Mesenchymal stem cell (in vitro differentiated cells and primary cell): Measurements from ENCODE around the gene LAMA5.

Experiments
- DNase-seq: peaks from one replicate; pipeline ENCODE4 v3.0.0-alpha.2; 2013
- H2AFZ ChIP-seq: one replicate; pipeline ENCODE4 v1.6.1; 2013; ENCODE audit warnings: low read depth, mild to moderate bottlenecking, control low read depth, inconsistent platforms, low read length, moderate library complexity
- H2AK5ac ChIP-seq: 2 replicates; pipeline ENCODE4 v1.6.1; 2013; ENCODE audit warnings: low read length, moderate library complexity, mild to moderate bottlenecking, inconsistent platforms; ENCODE audit not compliant: severe bottlenecking
- H2BK120ac ChIP-seq: one replicate; pipeline ENCODE4 v1.6.1; 2013; ENCODE audit warnings: low read depth, mild to moderate bottlenecking, inconsistent platforms, low read length, moderate library complexity
- H2BK12ac ChIP-seq, 2 experiments: one replicate each; pipeline ENCODE4 v1.6.1; 2013; ENCODE audit warnings: inconsistent platforms in 2 of 2, low read length in 2 of 2, mild to moderate bottlenecking in 2 of 2, moderate library complexity in 2 of 2, control low read depth in 1 of 2
- H2BK15ac ChIP-seq: one replicate; pipeline ENCODE4 v1.6.1; 2013; ENCODE audit warnings: mild to moderate bottlenecking, low read depth, inconsistent platforms; ENCODE audit not compliant: poor library complexity, severe bottlenecking
- H2BK5ac ChIP-seq: 2 replicates; pipeline ENCODE4 v1.6.1; 2013; ENCODE audit warnings: low read depth, mild to moderate bottlenecking, low read length, control low read depth, inconsistent platforms; ENCODE audit not compliant: poor library complexity, severe bottlenecking
- H3K14ac ChIP-seq, 2 experiments: one replicate each; pipeline ENCODE4 v1.6.1; 2013; ENCODE audit warnings: inconsistent platforms in 2 of 2, low read length in 2 of 2, control low read depth in 1 of 2, mild to moderate bottlenecking in 1 of 2, moderate library complexity in 1 of 2
- H3K18ac ChIP-seq, 2 experiments: one replicate each; pipeline ENCODE4 v1.6.1; 2013; ENCODE audit warnings: inconsistent platforms in 2 of 2, low read length in 2 of 2, control low read depth in 1 of 2, low read depth in 1 of 2, mild to moderate bottlenecking in 1 of 2
- H3K23ac ChIP-seq, 2 experiments: one replicate each; pipeline ENCODE4 v1.6.1; 2013; ENCODE audit warnings: inconsistent platforms in 2 of 2, low read length in 2 of 2, mild to moderate bottlenecking in 2 of 2, moderate library complexity in 2 of 2, control low read depth in 1 of 2
- H3K27ac ChIP-seq: 2 replicates; pipeline ENCODE4 v1.5.1; 2013; ENCODE audit warnings: mild to moderate bottlenecking, moderate library complexity, low read length, control low read depth, inconsistent platforms; ENCODE audit not compliant: poor library complexity, severe bottlenecking
- H3K27me3 ChIP-seq, 2 experiments: 2 replicates each; pipeline versions ENCODE4 v1.6.1 to v1.7.0; 2013; ENCODE audit warnings: low read length in 2 of 2, mild to moderate bottlenecking in 2 of 2, moderate library complexity in 2 of 2, control low read depth in 1 of 2, inconsistent platforms in 1 of 2; ENCODE audit not compliant: control insufficient read depth in 1 of 2, insufficient read depth in 1 of 2
- H3K36me3 ChIP-seq, 2 experiments: 2 replicates each; pipeline versions ENCODE4 v1.6.1 to v1.7.0; 2013; ENCODE audit warnings: low read length in 2 of 2, control low read depth in 1 of 2, inconsistent platforms in 1 of 2, low read depth in 1 of 2, mild to moderate bottlenecking in 1 of 2; ENCODE audit not compliant: insufficient read depth in 2 of 2, control insufficient read depth in 1 of 2
- H3K4ac ChIP-seq, 2 experiments: one replicate each; pipeline ENCODE4 v1.6.1; 2013; ENCODE audit warnings: inconsistent platforms in 2 of 2, low read length in 2 of 2, mild to moderate bottlenecking in 2 of 2, moderate library complexity in 2 of 2, control low read depth in 1 of 2, low read depth in 1 of 2
- H3K4me1 ChIP-seq: 2 replicates; pipeline ENCODE4 v1.6.1; 2013; ENCODE audit warnings: low read depth, low read length, control low read depth; ENCODE audit not compliant: control insufficient read depth, insufficient read depth
- H3K4me2 ChIP-seq: 2 replicates; pipeline ENCODE4 v1.6.1; 2013; ENCODE audit warnings: low read length, mild to moderate bottlenecking, inconsistent platforms; ENCODE audit not compliant: poor library complexity, severe bottlenecking
- H3K4me3 ChIP-seq, 2 experiments: 2 replicates each; pipeline versions ENCODE4 v1.5.1 to v1.7.0; 2013; ENCODE audit warnings: low read length in 2 of 2, mild to moderate bottlenecking in 2 of 2, control low read depth in 1 of 2, low read depth in 1 of 2; ENCODE audit not compliant: insufficient read depth in 1 of 2
- H3K79me1 ChIP-seq: replicated peaks from 2 replicates; pipeline ENCODE4 v1.6.1; 2013; ENCODE audit warnings: mild to moderate bottlenecking, control low read depth, low read length, inconsistent platforms; ENCODE audit not compliant: poor library complexity, severe bottlenecking
- H3K9ac ChIP-seq: 2 replicates; pipeline ENCODE4 v1.7.0; 2013; ENCODE audit warnings: mild to moderate bottlenecking, low read length, moderate library complexity
- H3K9me3 ChIP-seq: 2 replicates; pipeline ENCODE4 v1.7.0; 2013; ENCODE audit warnings: mild to moderate bottlenecking, low read length; ENCODE audit not compliant: control insufficient read depth
- H4K8ac ChIP-seq: one replicate; pipeline ENCODE4 v1.6.1; 2013; ENCODE audit warnings: inconsistent platforms, mild to moderate bottlenecking, low read length, moderate library complexity
- H4K91ac ChIP-seq: one replicate; pipeline ENCODE4 v1.6.1; 2013; ENCODE audit warnings: mild to moderate bottlenecking, low read length, inconsistent platforms
- WGBS: methylation state at CpG from one replicate; pipeline ENCODE4 v1.1.7; 2013; ENCODE audit warnings: mixed read lengths; 5-methylcytosine and 5-hydroxymethylcytosine counted together

The LAMA5 gene

GRCh38 chr20:62394248-62395245, 27.4 kb upstream of the LAMA5 start:
- no peak overlapping the region for H2AFZ ChIP-seq
- WGBS = 92% methylated on average over 43 of the region's 44 CpGs

GRCh38 chr20:62393830-62394229, 26.7 kb upstream of the LAMA5 start:
- Histone ChIP-seq H3K4me3 (no peak overlapping the region), H3K4ac (no peak overlapping the region), H3K27ac (no peak overlapping the region), H3K36me3 (peaks cover 53 to 96% of the 10 kb centered on the region in 2 experiments), H3K27me3 (no peaks in the 10 kb centered on the region), H2BK12ac (no peak overlapping the region), H2BK120ac (no peak overlapping the region), H2BK5ac (no peak overlapping the region), H4K8ac (no peak overlapping the region), H3K9me3 (no peaks in the 10 kb centered on the region), H2BK15ac (no peak overlapping the region), H3K79me1 (peaks cover 18% of the 10 kb centered on the region), H3K23ac (no peak overlapping the region), H4K91ac (no peak overlapping the region), H3K4me1 (peaks cover 11% of the 10 kb centered on the region), H3K9ac (no peak overlapping the region), H2AFZ (no peak overlapping the region), H3K4me2 (no peak overlapping the region), H3K14ac (no peak overlapping the region), H3K18ac (no peak overlapping the region), H2AK5ac (no peak overlapping the region)
- no peak for DNase-seq
- WGBS = 93% methylated on average over 24 of the region's 24 CpGs

More at GRCh38 chr20:62394248-62395245, 27.4 kb upstream of the LAMA5 start:
- H3K4me3 ChIP-seq = no peak overlapping the region
- no peak overlapping the region for H3K27ac ChIP-seq
- no peaks in the 10 kb centered on the region for H3K9me3 ChIP-seq
- no peak overlapping the region for H3K18ac ChIP-seq
- peaks cover 15% of the 10 kb centered on the region for H3K79me1 ChIP-seq
- no peak overlapping the region for H3K14ac ChIP-seq
- H3K4me1 ChIP-seq = peaks cover 6% of the 10 kb centered on the region
- peak overlapping the region in 1 of 2 experiments; percentile 25 for H3K23ac ChIP-seq
- no peak overlapping the region for H2BK5ac ChIP-seq
- no peak overlapping the region for H4K91ac ChIP-seq
- H3K9ac ChIP-seq = no peak overlapping the region
- H3K27me3 ChIP-seq = no peaks in the 10 kb centered on the region
- peak overlapping the region; percentile 0 for H2BK15ac ChIP-seq
- no peak overlapping the region for H4K8ac ChIP-seq
- H2BK120ac ChIP-seq = no peak overlapping the region
- DNase-seq = no peak
- H2BK12ac ChIP-seq = no peak overlapping the region
- H3K4me2 ChIP-seq = no peak overlapping the region
- H3K36me3 ChIP-seq = peaks cover 45 to 89% of the 10 kb centered on the region in 2 experiments
- no peak overlapping the region for H3K4ac ChIP-seq
- H2AK5ac ChIP-seq = no peak overlapping the region

GRCh38 chr20:62393335-62393665, 26.2 kb upstream of the LAMA5 start:
- WGBS = 95% methylated on average over 12 of the region's 12 CpGs

GRCh38 chr20:62392621-62393334, 25.7 kb upstream of the LAMA5 start:
- no peak overlapping the region for H4K8ac ChIP-seq
- H3K14ac ChIP-seq = no peak overlapping the region
- no peak overlapping the region for H3K9ac ChIP-seq
- no peak overlapping the region for H2BK5ac ChIP-seq
- peaks cover 18% of the 10 kb centered on the region for H3K79me1 ChIP-seq
- no peak overlapping the region for H2AFZ ChIP-seq
- no peak overlapping the region for H3K18ac ChIP-seq
- no peak overlapping the region for H3K27ac ChIP-seq
- no peak overlapping the region for H3K4me3 ChIP-seq
- H3K4ac ChIP-seq = no peak overlapping the region
- H2BK12ac ChIP-seq = no peak overlapping the region
- H3K9me3 ChIP-seq = no peaks in the 10 kb centered on the region
- H3K23ac ChIP-seq = no peak overlapping the region
- no peaks in the 10 kb centered on the region for H3K27me3 ChIP-seq
- no peak overlapping the region for H2AK5ac ChIP-seq
- DNase-seq = no peak
- H3K4me1 ChIP-seq = peaks cover 19% of the 10 kb centered on the region
- no peak overlapping the region for H3K4me2 ChIP-seq
- H3K36me3 ChIP-seq = peaks cover 60 to 100% of the 10 kb centered on the region in 2 experiments
- no peak overlapping the region for H2BK120ac ChIP-seq
- WGBS = 96% methylated on average over 20 of the region's 21 CpGs
- H4K91ac ChIP-seq = no peak overlapping the region
- H2BK15ac ChIP-seq = no peak overlapping the region

More at GRCh38 chr20:62393335-62393665, 26.2 kb upstream of the LAMA5 start:
- Histone ChIP-seq H3K4ac (no peak overlapping the region), H3K4me2 (no peak overlapping the region), H2AK5ac (no peak overlapping the region), H2BK12ac (no peak overlapping the region), H4K91ac (no peak overlapping the region), H2BK5ac (no peak overlapping the region), H3K18ac (no peak overlapping the region), H3K27me3 (no peaks in the 10 kb centered on the region), H2AFZ (no peak overlapping the region), H3K14ac (no peak overlapping the region), H3K9me3 (no peaks in the 10 kb centered on the region), H3K27ac (no peak overlapping the region), H2BK15ac (no peak overlapping the region), H2BK120ac (no peak overlapping the region), H3K23ac (no peak overlapping the region), H3K9ac (no peak overlapping the region), H3K4me3 (no peak overlapping the region), H3K4me1 (peaks cover 14% of the 10 kb centered on the region), H4K8ac (no peak overlapping the region), H3K79me1 (peaks cover 18% of the 10 kb centered on the region), H3K36me3 (peaks cover 58 to 99% of the 10 kb centered on the region in 2 experiments)
- no peak for DNase-seq
